NT2/D1 (cell line): ENCODE data around the gene STRAP.

Experiments
- SUZ12 ChIP-seq: IDR thresholded peaks from 2 replicates; pipeline ENCODE4 v1.6.1; 2011; ENCODE audit not compliant: insufficient read length, insufficient read depth; ENCODE audit errors: extremely low read depth
- YY1 ChIP-seq: IDR thresholded peaks from 2 replicates; pipeline ENCODE4 v1.6.1; 2011; ENCODE audit not compliant: insufficient read length, insufficient read depth
- ZNF274 ChIP-seq: IDR thresholded peaks from 2 replicates; pipeline ENCODE4 v1.6.1; 2011; ENCODE audit warnings: mild to moderate bottlenecking, low read depth, low read length

GRCh38 chr12:15897433-15897832 is 15.2 kb downstream of the STRAP start:
- TF ChIP-seq ZNF274 (no peak), YY1 (no peak), SUZ12 (no peak)
